Bone marrow (tissue), 2 donors: ENCODE data around the gene IFT81.
"Not testable (repeated sequence)": the region's sequence is repeated elsewhere in the genome, so short reads cannot be mapped to it uniquely, and the experiment has no call there.

Experiments used
- DNase-seq, 2 donors: peaks; one replicate each; lab custom pipeline; 2025; lab: John Stamatoyannopoulos, UW

IFT81 gene

GRCh38 chr12:110199339-110200123 is 75.4 kb downstream of the IFT81 start:
- peak in 1 of 2 donors; percentile 7 for DNase-seq

GRCh38 chr12:110200124-110200417 is 75.9 kb downstream of the IFT81 start:
- no peak for DNase-seq

GRCh38 chr12:110201995-110202394 is 77.8 kb downstream of the IFT81 start:
- no peak for DNase-seq

GRCh38 chr12:110203546-110203945 is 79.4 kb downstream of the IFT81 start:
- DNase-seq: no peak

GRCh38 chr12:110205931-110206330 is 81.8 kb downstream of the IFT81 start:
- DNase-seq: no peak

GRCh38 chr12:110211639-110212536 is 87.7 kb downstream of the IFT81 start:
- DNase-seq: not testable (repeated sequence)

GRCh38 chr12:110217996-110218674 is 94.0 kb downstream of the IFT81 start:
- no peak for DNase-seq

GRCh38 chr12:110222027-110222426 is 97.9 kb downstream of the IFT81 start:
- DNase-seq: no peak

GRCh38 chr12:110222433-110222832 is 98.3 kb downstream of the IFT81 start:
- no peak for DNase-seq

GRCh38 chr12:110223777-110224378 is 99.7 kb downstream of the IFT81 start:
- DNase-seq: no peak

GRCh38 chr12:110224379-110225304 is 100.5 kb downstream of the IFT81 start:
- DNase-seq: no peak

GRCh38 chr12:110227138-110227537 is 103.0 kb downstream of the IFT81 start:
- no peak for DNase-seq

GRCh38 chr12:110228348-110228747 is 104.2 kb downstream of the IFT81 start:
- not testable (repeated sequence) for DNase-seq

GRCh38 chr12:110228756-110229155 is 104.6 kb downstream of the IFT81 start:
- DNase-seq: no peak

- no peak for DNase-seq
These were observed 105.3 kb downstream of the IFT81 start for GRCh38 chr12:110229409-110229808.

GRCh38 chr12:110230655-110231054 is 106.5 kb downstream of the IFT81 start:
- no peak for DNase-seq

- DNase-seq: no peak
These were observed 109.2 kb downstream of the IFT81 start for GRCh38 chr12:110233212-110233903.

GRCh38 chr12:110234331-110234751 is 110.2 kb downstream of the IFT81 start:
- no peak for DNase-seq

- DNase-seq: peak in 1 of 2 donors; percentile 39
These were observed 110.6 kb downstream of the IFT81 start for GRCh38 chr12:110234755-110235154.

GRCh38 chr12:110235383-110235782 is 111.2 kb downstream of the IFT81 start:
- no peak for DNase-seq
